Measurements from ENCODE around the gene NOTUM. TPM values are rescaled to one million over a fixed set of nuclear protein-coding genes. Genes with fewer than 3 reads are reported as not detected.
A peak's percentile ranks its signal among the peaks of the same experiment; 100 is the strongest.

The NOTUM gene
- polyA plus RNA-seq, 1 experiment: 0.06 TPM

- H3K4me3 ChIP-seq (ENCODE audit: low read depth, low read length): peak overlapping the region; percentile 11; the same call in 1 of the 2 replicates
Observed at GRCh38 chr17:81935709-81936084, 25.3 kb downstream of the NOTUM start.

GRCh38 chr17:81934850-81935708 lies 25.9 kb downstream of the NOTUM start:
- DNase-seq (ENCODE audit: low read depth): no peak
- TF ChIP-seq, protein P1, sequence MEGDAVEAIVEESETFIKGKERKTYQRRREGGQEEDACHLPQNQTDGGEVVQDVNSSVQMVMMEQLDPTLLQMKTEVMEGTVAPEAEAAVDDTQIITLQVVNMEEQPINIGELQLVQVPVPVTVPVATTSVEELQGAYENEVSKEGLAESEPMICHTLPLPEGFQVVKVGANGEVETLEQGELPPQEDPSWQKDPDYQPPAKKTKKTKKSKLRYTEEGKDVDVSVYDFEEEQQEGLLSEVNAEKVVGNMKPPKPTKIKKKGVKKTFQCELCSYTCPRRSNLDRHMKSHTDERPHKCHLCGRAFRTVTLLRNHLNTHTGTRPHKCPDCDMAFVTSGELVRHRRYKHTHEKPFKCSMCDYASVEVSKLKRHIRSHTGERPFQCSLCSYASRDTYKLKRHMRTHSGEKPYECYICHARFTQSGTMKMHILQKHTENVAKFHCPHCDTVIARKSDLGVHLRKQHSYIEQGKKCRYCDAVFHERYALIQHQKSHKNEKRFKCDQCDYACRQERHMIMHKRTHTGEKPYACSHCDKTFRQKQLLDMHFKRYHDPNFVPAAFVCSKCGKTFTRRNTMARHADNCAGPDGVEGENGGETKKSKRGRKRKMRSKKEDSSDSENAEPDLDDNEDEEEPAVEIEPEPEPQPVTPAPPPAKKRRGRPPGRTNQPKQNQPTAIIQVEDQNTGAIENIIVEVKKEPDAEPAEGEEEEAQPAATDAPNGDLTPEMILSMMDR (IDR thresholded peaks at IDR 0.05; ENCODE audit: insufficient read depth, low read depth, low read length): no peak
- peaks cover 20% of the 10 kb centered on the region for H3K36me3 ChIP-seq (ENCODE audit: control insufficient read depth, insufficient read depth, low read length)
- H3K4me3 ChIP-seq (ENCODE audit: low read depth, low read length): no peak overlapping the region
- POLR2A ChIA-PET: no interaction called here
- CTCF ChIA-PET: interaction anchor here (0.8 to 1.4 kb wide), 4 partner anchors 7 to 103 kb away, joined by 3 read pairs; partner anchors contain the start of genes DCXR and MAFG
- no peaks in the 10 kb centered on the region for H3K27me3 ChIP-seq (ENCODE audit: control insufficient read depth, insufficient read depth, low read length)

More at GRCh38 chr17:81935709-81936084, 25.3 kb downstream of the NOTUM start:
- CTCF ChIA-PET: interaction anchor here (0.8 to 1.4 kb wide), 2 partner anchors 8 to 14 kb away, joined by 3 read pairs; partner anchors contain the start of gene MAFG
- peaks cover 20% of the 10 kb centered on the region for H3K36me3 ChIP-seq (ENCODE audit: control insufficient read depth, insufficient read depth, low read length)
- TF ChIP-seq, protein P1 (IDR thresholded peaks at IDR 0.05; ENCODE audit: insufficient read depth, low read depth, low read length): no peak
- no peak for DNase-seq (ENCODE audit: low read depth)
- POLR2A ChIA-PET: no interaction called here
- H3K27me3 ChIP-seq (ENCODE audit: control insufficient read depth, insufficient read depth, low read length): 0 out of 2 replicates have a peak, but pooled peaks cover 1% of the 10 kb centered on the region

GRCh38 chr17:81934098-81934757 lies 26.8 kb downstream of the NOTUM start:
- POLR2A ChIA-PET: no interaction called here

DNA sequence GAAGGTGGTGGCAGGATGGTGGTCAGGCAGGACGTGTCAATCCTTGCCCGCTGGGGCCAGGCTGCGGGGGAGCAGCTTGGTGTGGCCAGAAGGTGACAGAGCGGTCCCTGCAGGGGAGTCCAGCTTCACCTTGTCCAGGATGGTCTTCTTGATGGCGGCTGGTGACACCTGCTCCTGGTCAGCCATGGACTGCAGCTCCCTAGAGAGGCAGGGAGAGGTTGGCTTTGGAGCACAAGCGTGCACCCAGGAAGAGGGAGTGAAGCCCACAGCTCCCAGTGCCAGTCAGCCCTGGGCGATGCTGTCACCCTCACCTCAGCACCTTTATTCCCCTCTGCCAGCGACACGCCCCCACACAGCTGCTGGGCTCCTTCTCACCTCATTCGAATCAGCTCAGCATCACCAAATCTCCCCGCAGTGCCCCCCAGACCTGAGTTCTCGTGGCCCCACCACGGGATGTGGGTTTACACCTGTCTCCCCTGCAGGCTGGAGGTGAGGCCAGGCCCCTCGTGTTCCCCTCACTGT lies 27.7 kb downstream of the NOTUM start:
- ChIA-PET POLR2A (interaction anchor here (0.5 kb wide), 1 partner anchor 70 kb away, joined by 3 read pairs; no protein-coding TSS in a partner anchor), CTCF (interaction anchor here (1.2 to 1.6 kb wide), 2 partner anchors 26 to 104 kb away, joined by 3 to 4 read pairs; partner anchors contain the start of gene DCXR)
- TF ChIP-seq, protein P1 (IDR thresholded peaks at IDR 0.05; ENCODE audit: insufficient read depth, low read depth, low read length): no peak

More at GRCh38 chr17:81934098-81934757, 26.8 kb downstream of the NOTUM start:
- TF ChIP-seq, protein P1 (IDR thresholded peaks at IDR 0.05; ENCODE audit: insufficient read depth, low read depth, low read length): no peak
- CTCF ChIA-PET: interaction anchor here (1.2 to 1.6 kb wide), 3 partner anchors 10 to 103 kb away, joined by 3 to 4 read pairs (median 3); partner anchors contain the start of gene DCXR
- no peaks in the 10 kb centered on the region for H3K27me3 ChIP-seq (ENCODE audit: control insufficient read depth, insufficient read depth, low read length)
- no peak overlapping the region for H3K4me3 ChIP-seq (ENCODE audit: low read depth, low read length)
- no peak for DNase-seq (ENCODE audit: low read depth)
- peaks cover 20% of the 10 kb centered on the region for H3K36me3 ChIP-seq (ENCODE audit: control insufficient read depth, insufficient read depth, low read length)

More for the DNA sequence above, 27.7 kb downstream of the NOTUM start:
- no peak for DNase-seq (ENCODE audit: low read depth)
- no peak overlapping the region for H3K4me3 ChIP-seq (ENCODE audit: low read depth, low read length)
- no peaks in the 10 kb centered on the region for H3K27me3 ChIP-seq (ENCODE audit: control insufficient read depth, insufficient read depth, low read length)
- peaks cover 20% of the 10 kb centered on the region for H3K36me3 ChIP-seq (ENCODE audit: control insufficient read depth, insufficient read depth, low read length)

All from BJ (cell line).